HS-27A (cell line): ENCODE data around the gene GABRG3.
"Not testable (repeated sequence)": the region's sequence is repeated elsewhere in the genome, so short reads cannot be mapped to it uniquely, and the experiment has no call there.

Experiments used
- DNase-seq: peaks from one replicate; pipeline ENCODE4 v3.0.0-alpha.2; 2012; ENCODE audit warnings: low read depth, missing footprints

The GABRG3 gene

GRCh38 chr15:27179789-27180188, 208.8 kb downstream of the GABRG3 start:
- DNase-seq, result no peak

- DNase-seq, result no peak
Measured at GRCh38 chr15:27182561-27183110, 211.7 kb downstream of the GABRG3 start.

GRCh38 chr15:27183201-27183600, 212.2 kb downstream of the GABRG3 start:
- no peak for DNase-seq

GRCh38 chr15:27191515-27191914, 220.5 kb downstream of the GABRG3 start:
- not testable (repeated sequence) for DNase-seq

GRCh38 chr15:27196691-27197090, 225.7 kb downstream of the GABRG3 start:
- DNase-seq, result no peak

- no peak for DNase-seq
Measured at GRCh38 chr15:27201425-27201824, 230.4 kb downstream of the GABRG3 start.

GRCh38 chr15:27210176-27210575, 239.2 kb downstream of the GABRG3 start:
- no peak for DNase-seq

GRCh38 chr15:27214032-27214431, 243.1 kb downstream of the GABRG3 start:
- no peak for DNase-seq

- no peak for DNase-seq
Measured at GRCh38 chr15:27214961-27215360, 244.0 kb downstream of the GABRG3 start.

- DNase-seq, result no peak
Measured at GRCh38 chr15:27218426-27218825, 247.4 kb downstream of the GABRG3 start.

GRCh38 chr15:27219636-27220035, 248.7 kb downstream of the GABRG3 start:
- DNase-seq, result no peak

GRCh38 chr15:27220199-27220598, 249.2 kb downstream of the GABRG3 start:
- no peak for DNase-seq

GRCh38 chr15:27222479-27222878, 251.5 kb downstream of the GABRG3 start:
- no peak for DNase-seq

GRCh38 chr15:27223179-27223578, 252.2 kb downstream of the GABRG3 start:
- DNase-seq, result no peak

GRCh38 chr15:27231811-27232210, 260.8 kb downstream of the GABRG3 start:
- DNase-seq, result no peak

- no peak for DNase-seq
Measured at GRCh38 chr15:27232876-27233275, 261.9 kb downstream of the GABRG3 start.

- no peak for DNase-seq
Measured at GRCh38 chr15:27234593-27234992, 263.6 kb downstream of the GABRG3 start.

GRCh38 chr15:27235161-27235560, 264.2 kb downstream of the GABRG3 start:
- no peak for DNase-seq

- no peak for DNase-seq
Measured at GRCh38 chr15:27235681-27236080, 264.7 kb downstream of the GABRG3 start.

GRCh38 chr15:27237319-27237939, 266.4 kb downstream of the GABRG3 start:
- no peak for DNase-seq

GRCh38 chr15:27238209-27238608, 267.2 kb downstream of the GABRG3 start:
- no peak for DNase-seq

GRCh38 chr15:27238707-27239423, 267.9 kb downstream of the GABRG3 start:
- DNase-seq, result no peak

- DNase-seq, result no peak
Measured at GRCh38 chr15:27241943-27242342, 271.0 kb downstream of the GABRG3 start.

- no peak for DNase-seq
Measured at GRCh38 chr15:27244047-27244446, 273.1 kb downstream of the GABRG3 start.
